Measurements from ENCODE around the gene BLOC1S3.

BLOC1S3 gene

GRCh38 chr19:45146741-45147205 lies 31.8 kb upstream of the BLOC1S3 start:
- no peak for DNase-seq

DNA sequence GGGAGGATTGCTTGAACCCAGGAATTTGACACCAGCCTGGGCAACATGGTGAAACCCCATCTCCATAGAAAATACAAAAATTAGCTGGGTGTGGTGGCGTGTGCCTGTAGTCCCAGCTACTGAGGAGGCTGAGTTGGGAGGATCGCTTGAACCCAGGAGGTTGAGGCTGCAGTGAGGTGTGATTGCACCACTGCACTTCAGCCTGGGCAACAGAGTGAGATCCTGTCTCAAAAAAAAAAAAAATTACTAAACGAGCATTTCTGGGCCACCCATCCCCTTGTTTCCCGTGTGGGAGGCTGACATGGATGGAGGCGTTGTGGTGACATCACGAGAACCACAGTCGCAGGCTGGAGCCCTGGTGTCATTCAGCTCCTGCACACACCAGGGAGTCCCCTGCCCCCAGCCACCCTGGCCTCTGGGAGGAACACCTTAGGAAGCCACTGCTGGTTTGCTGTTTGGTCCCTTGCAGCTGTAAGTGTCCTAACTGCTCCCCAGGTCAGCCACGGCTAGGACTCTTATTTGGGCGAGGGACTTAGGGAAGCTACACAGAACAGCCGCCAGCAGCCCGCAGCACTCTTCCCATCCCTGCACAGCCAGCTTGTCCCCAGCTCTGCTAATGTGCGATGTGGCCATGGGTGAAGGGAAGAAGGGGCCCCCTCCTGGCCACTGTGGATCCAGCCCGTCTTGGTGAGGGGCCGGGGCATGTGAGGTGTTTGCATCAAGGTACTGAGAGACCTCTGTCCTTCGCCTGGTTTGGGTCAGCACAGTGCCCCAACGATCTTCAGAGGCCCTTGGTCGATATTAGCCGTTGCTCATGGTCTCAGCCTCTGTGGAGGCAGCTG lies 30.5 kb upstream of the BLOC1S3 start:
- DNase-seq, result no peak

DNA sequence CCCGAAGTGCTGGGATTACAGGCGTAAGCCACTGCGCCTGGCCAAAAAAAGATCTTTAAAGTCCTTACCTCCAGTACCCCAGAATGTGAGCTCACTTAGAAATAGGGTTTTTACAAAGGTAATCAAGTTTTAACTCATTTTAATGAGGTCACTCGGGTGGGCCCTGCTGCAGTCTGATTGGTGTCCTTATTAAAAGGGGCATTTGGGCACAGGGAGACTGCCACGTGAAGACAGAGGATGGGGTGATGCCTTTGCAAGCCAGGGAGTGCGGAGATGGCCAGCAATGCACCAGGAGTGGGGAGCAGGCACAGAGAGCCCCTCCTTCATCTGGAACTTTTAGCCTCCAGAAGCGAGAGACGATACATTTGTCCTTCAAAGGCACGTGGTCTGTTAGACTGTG lies 29.5 kb upstream of the BLOC1S3 start:
- no peak for DNase-seq

DNA sequence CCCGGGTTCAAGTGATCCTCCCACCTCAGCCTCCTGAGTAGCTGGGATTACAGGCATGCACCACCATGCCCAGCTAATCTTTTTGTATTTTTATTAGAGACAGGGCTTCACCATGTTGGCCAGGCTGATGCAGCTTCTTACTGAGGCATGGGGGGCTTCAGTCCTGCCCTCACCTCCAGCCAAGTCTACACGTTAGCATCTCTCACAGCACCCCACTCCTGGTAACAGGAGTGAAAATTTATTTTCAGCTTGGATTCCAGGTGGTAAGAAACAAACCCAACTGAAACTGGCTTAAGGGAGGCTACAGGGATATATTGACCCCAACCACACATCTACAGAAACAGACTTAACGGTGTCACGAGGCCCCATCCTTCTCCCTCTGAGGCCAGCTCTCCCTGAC lies 28.4 kb upstream of the BLOC1S3 start:
- DNase-seq, result no peak

GRCh38 chr19:45150751-45151281 lies 27.8 kb upstream of the BLOC1S3 start:
- DNase-seq, result no peak

GRCh38 chr19:45151320-45151719 lies 27.3 kb upstream of the BLOC1S3 start:
- DNase-seq, result no peak

DNA sequence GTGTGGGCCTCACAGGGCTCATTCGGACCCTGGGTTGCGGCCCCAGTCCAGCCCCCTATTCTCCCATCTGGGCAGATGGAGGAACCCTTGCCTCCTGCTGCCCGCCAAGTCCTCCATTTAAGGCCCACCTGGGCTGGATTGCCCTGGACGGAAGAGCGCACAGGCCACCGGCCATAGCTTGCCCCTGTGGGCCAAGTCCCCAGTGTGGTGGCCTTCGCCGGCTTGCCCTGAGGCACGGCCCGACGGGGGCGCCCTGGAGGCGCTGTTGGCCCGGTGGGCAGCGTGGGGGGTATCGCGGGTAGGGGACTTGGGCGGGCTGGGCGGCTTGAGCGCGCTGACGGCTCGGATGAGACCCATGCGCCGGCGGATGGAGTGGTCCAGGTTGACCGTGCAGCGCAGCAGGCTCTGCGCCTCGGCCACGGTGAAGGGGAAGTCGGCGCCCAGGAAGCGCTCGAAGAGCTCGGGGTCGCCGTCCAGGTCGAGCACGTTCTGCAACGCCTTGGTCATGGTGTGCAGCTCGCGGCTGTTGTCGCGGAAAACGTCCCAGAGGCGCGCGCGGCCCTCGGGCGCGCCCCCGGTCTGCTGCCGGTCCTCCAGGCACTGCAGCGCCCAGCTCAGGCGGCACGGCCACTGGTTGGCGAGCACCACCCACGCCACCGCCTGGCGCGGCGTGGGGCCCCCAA lies 26.6 kb upstream of the BLOC1S3 start:
- no peak for DNase-seq

DNA sequence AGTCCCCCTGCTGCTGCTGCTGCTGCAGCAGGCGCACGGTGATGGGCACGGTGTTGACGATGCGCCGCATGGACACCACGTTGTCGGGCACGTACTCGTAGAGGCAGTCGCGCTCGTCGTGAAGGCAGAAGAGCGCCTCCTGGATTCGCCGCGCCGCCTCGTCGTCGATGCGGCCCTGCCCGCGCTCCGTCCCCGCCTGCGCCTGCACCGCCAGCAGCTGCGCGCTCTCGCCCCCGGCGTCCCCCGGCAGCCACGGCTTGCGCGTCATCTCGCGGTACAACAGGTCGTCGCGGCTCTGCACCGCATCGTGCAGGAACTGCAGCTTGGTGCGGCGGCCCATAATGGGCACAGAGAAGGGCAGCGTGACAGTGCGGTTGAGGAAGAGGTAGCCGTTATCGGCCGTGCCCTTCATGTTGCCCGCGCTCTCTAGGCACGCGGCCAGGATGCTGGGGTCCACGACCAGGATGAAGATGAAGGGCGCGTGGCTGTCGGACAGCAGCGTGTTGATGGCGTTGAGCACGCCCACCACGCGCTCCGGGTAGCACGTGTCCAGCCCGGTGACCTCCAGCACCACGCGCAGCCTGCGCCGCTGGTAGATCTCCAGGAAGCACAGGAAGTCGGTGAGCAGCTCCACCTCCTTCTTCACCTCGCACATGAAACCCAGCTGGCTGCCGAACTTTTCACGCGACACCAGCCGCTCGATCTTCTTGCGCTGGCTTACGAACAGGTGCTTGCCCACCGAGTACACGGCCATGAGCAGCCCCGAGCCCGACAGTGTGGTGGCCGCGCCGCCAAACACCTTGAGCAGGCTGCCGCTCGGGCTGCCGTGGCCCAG lies 25.9 kb upstream of the BLOC1S3 start:
- peak; percentile 34 for DNase-seq

GRCh38 chr19:45153339-45154063 lies 25.1 kb upstream of the BLOC1S3 start:
- DNase-seq, result peak; percentile 39

GRCh38 chr19:45154064-45154827 lies 24.3 kb upstream of the BLOC1S3 start:
- no peak for DNase-seq

DNA sequence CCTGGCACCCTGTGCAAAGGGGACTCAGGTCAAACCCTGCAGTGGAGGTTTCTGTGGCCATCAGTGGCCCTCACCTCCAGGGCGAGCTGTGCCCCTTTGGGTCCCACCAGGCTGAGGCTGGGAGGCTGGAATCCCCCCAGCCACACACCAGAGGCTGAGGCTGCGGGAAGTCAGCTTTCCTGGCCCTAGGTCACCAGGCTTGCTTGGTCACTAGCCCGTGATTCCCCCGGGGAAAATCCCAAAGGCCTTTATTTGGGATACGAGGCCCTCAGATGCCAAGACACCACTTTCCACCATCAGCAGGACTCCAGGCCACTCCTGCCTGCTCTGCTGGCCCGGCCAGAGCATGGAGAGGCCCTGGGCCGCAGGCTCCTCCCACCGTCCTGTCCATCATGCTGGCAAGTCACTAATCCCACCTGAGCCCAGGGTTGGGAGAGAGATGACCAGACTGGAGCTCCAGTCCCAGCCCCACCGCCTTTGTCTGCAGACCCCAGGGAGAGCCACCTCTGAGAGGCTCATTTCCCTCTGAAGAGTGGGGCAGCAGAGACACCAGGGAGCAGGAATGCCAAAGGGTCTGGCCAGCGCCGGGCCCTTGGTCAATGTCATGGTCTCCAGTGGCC lies 22.5 kb upstream of the BLOC1S3 start:
- no peak for DNase-seq

GRCh38 chr19:45156751-45157150 lies 21.8 kb upstream of the BLOC1S3 start:
- DNase-seq, result no peak

GRCh38 chr19:45158503-45159209 lies 19.9 kb upstream of the BLOC1S3 start:
- no peak for DNase-seq

DNA sequence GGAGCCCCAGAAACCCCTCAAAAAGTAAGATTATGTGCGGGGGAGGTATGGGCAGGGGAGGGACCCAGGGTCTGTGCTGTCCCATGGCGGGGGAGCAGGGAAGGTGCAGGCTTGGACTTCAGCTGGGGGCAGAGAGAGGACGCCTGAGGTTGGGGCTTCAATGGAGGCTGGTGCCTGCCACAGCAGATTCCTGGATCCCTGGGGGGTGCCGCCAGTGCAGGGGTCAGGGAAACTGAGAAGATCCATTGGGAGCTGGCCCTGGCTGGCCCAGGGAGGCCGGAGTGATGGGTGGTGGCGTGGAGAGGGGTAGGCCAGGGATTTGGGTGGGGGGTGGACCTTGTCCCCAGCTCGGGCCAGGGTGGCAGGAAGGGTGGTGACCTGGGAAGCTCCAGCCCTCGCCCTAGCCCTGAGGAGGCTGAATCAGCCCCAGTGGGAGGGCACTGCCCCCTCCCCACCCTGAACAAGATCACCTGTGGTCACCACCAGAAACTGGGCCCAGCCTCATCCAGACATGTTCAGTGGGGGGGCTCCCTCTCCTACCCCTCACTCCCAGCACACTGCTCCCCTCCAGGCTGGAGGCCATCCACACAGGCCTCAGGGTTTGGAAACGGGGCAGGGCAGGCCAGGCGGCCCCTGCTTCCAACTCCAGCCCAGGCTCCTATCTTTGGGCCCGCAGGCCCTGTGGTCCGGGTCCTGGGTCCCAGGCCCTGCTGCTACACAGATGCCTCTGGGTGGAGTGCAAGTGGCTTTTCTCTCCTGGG lies 19.2 kb upstream of the BLOC1S3 start:
- DNase-seq, result no peak

- no peak for DNase-seq
These were observed 18.6 kb upstream of the BLOC1S3 start for GRCh38 chr19:45159971-45160324.

GRCh38 chr19:45160870-45161737 lies 17.5 kb upstream of the BLOC1S3 start, which contains the start of gene NKPD1:
Gene NKPD1, minus strand, starts transcription at chr19:45160982. Its CDS starts 832 bp downstream, at chr19:45160150.
- peak; percentile 16 for DNase-seq

DNA sequence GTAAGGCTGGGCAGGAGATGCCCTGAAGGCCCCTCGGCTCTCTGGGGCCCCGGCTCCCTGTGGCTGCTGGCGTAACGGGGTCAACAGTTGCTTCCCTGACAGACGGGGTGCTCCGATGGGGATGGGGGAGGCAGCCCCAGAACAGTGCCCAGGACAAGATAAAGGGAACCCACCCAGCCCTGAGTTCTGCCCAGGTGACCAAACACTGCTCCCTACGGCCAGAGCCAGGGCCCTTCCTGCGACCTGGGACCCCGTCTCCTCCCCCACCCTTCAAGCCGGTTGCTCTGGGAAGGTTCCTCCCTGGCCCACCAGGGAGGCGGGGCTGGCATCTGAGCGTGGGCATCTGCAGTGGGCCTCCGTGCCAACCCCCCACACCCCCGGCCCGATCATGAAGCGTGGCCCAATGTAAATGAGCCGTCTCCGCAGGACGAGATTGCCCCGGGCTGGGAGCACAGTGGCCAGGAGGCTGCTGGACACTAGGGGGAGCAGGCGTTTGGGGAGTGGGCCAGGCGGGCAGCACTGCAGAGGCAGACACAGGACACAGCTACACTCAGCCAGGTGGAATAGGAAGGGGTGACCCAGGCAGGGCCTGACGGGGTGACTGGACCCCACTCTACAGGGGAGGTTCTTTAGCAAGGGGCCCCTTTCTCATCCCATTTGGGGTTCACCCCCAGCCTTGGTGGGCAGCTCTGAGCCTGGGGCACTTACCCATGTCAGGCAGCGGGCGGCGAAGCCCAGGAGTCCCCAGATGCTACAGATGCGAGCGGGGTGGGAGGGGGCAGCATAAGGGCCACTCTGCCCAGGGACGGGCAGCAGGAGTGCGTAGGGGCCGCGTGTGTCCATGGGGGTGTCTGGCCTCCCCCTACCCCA lies 16.6 kb upstream of the BLOC1S3 start:
- no peak for DNase-seq

Measured in NCI-H526 treated with DMSO at 0.1 percent for 48 hours (cell line).